GM12873 (cell line): ENCODE data around the gene DOCK7.

Experiments used
- TF ChIP-seq, protein P1 (sequence below): IDR thresholded peaks from 2 replicates; pipeline ENCODE4 v1.5.1; 2012; ENCODE audit warnings: low read depth, mild to moderate bottlenecking, moderate library complexity, low read length, control low read depth; ENCODE audit not compliant: insufficient read depth; ENCODE audit errors: missing control alignments

DOCK7 gene

DNA sequence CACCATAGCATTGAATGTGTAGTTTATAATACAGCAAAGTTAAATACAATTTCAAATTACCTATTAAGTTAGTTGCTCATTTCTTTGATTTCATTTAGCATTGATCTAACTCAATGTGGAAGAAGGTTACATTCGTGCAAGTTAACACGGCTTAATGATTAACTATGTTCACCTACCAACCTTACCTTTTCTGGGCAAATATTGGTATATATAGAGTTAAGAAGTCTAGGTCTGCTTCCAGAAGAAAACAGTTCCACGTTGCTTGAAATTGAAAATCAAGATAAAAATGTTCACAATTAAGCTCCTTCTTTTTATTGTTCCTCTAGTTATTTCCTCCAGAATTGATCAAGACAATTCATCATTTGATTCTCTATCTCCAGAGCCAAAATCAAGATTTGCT, 90.9 kb downstream of the DOCK7 start, which contains the start of gene ANGPTL3:
Gene ANGPTL3 (plus strand): TSS at position 240 of the 400 bp plus-strand sequence. CDS start 47 bp downstream, at position 287.
- TF ChIP-seq, protein P1, sequence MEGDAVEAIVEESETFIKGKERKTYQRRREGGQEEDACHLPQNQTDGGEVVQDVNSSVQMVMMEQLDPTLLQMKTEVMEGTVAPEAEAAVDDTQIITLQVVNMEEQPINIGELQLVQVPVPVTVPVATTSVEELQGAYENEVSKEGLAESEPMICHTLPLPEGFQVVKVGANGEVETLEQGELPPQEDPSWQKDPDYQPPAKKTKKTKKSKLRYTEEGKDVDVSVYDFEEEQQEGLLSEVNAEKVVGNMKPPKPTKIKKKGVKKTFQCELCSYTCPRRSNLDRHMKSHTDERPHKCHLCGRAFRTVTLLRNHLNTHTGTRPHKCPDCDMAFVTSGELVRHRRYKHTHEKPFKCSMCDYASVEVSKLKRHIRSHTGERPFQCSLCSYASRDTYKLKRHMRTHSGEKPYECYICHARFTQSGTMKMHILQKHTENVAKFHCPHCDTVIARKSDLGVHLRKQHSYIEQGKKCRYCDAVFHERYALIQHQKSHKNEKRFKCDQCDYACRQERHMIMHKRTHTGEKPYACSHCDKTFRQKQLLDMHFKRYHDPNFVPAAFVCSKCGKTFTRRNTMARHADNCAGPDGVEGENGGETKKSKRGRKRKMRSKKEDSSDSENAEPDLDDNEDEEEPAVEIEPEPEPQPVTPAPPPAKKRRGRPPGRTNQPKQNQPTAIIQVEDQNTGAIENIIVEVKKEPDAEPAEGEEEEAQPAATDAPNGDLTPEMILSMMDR: no peak

DNA sequence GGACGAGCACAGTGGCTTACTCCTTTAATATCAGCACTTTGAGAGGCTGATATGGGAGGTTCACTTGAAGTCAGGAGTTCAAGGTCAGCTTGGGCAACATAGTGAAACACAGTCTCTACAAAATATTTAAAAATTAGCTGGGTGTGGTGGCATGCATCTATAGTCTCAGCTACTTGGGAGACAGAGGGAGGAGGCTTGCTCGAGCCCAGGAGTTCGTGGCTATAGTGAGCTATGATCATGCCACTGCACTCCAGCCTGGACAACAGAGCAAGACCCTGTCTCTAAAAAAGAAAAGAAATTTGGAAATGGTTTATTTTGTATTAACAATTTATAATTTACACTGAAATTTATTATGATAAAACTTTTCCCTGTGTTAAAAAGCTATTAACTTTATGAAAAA, 92.5 kb downstream of the DOCK7 start:
- TF ChIP-seq, protein P1: no peak

DNA sequence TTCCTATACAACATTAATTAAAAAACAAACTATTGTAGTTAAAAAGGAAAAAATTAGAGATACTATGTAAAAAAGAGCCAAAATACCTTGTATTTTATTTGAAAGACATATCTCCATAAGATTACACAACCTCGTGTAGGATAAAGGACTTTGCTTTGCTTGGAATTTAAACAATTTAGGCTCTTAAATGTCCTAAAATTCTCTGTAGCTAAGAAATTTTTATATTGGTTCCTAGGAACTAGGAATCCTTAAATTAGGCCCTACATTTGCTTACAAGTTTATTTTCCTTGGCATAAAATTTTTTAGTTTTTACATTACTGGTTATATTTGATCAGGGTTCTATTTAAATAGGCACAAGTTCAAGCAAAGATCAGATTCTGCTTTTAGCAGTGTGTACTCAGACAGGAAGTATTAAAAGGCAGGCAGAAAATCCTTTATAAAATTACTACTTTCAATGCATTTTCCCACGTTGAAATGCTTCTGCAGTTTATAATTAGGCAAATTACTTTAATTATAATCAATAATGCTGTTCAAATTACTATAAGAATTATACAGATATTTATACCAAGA, 94.3 kb downstream of the DOCK7 start:
- TF ChIP-seq, protein P1: no peak

DNA sequence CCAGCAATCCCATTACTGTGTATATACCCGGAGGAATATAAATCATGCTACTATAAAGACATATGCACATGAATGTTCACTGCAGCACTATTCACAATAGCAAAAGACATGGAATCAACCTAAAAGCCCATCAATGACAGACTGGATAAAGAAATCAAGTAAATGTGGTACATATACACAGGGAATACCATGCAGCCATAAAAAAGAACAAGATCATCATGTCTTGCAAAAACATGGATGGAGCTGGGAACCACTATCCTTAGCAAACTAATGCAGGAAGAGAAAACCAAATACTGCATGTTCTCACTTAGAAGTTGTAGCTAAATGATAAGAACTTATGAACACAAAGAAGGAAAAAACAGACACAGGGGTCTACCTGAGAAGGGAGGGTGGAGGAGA, 97.2 kb downstream of the DOCK7 start:
- TF ChIP-seq, protein P1: no peak

DNA sequence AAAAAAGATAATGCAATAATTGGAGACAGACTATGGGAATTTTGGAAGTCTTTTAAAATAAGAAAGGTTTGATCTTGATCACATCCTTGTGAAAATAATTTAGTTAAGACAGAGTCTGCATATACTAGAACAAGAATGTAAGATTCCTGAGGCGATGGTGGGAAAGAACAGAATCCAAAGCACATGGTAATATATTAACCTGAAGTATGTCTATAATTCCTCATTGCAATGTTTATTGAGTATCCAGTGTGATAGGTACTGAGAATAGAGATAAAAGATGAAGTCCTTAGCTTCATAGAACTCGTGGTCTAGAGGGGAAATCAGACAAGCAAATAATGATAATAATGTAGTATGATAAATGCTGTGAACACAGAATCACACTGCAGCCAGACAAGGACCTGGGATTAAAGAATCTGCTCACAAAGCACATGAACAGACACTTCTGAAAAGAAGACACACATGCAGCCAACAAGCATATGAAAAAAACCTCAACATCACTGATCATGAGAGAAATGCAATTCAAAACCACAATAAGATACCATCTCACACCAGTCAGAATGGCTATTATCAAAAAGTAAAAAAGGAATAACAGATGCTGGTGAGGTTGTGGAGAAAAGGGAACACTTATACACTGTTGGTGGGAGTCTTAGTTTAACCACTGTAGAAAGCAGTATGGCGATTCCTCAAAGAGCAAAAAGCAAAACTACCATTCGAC, 97.8 kb downstream of the DOCK7 start:
- TF ChIP-seq, protein P1: no peak

DNA sequence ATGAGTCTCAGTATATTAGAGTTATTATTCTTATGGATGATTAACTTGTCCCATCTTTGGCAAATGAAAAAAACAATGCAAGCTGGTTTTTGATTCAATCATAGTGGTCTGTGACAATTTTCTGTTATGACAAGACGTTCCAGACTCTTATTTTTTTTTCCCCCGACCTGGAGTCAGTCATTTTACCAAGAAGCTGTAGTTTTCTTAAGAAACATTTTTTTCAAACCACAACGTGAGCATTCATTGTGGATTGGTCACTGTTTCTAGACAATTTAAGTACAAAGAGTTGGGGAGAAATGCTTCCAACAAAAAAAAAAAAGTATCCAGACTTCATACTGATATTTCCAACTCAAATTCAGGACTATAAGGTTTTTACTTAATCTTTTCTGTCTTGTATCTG, 98.9 kb downstream of the DOCK7 start:
- TF ChIP-seq, protein P1: no peak

DNA sequence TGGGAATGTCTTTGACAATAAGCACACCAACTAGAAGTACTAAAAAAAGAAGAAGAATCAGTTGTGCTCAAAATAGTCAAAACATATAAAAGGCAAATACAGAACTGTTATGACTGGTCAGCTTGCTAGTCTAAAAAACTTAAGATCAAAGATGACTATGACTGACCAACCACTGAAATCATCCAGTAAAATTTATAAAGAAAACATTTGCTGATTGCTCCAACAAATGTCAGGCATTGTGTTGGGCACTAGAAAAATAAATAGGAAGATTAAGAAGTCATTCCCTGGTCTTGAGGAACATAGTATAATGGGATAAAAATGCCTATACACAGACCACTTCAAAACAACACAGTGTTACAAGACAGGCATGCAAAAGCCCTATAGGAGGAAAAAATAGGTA, 100.2 kb downstream of the DOCK7 start:
- TF ChIP-seq, protein P1: no peak
